HEK293 (cell line): Measurements from ENCODE around the gene STK4.

ENCODE experiments used
- EGR2 ChIP-seq: fragments of 450-650 bp; formaldehyde crosslinking; IDR thresholded peaks from 2 replicates; pipeline ENCODE4 v1.5.1; 2016; ENCODE audit warnings: low read depth, missing biosample characterization, missing genetic modification characterization
- HOXC10 ChIP-seq: sonication (generic); formaldehyde crosslinking; IDR thresholded peaks from 2 replicates; pipeline ENCODE4 v1.8.1; 2023; ENCODE audit warnings: mild to moderate bottlenecking, missing genetic modification reagents
- OSR2 ChIP-seq: fragments of 450-650 bp; formaldehyde crosslinking; IDR thresholded peaks from 2 replicates; pipeline ENCODE4 v1.5.1; 2016; ENCODE audit warnings: missing biosample characterization, missing genetic modification characterization
- TCF7L2 ChIP-seq: IDR thresholded peaks from 2 replicates; pipeline ENCODE4 v1.6.1; 2011; ENCODE audit warnings: low read depth, mild to moderate bottlenecking, inconsistent platforms, low read length, moderate library complexity, borderline replicate concordance
- ZNF175 ChIP-seq: fragments of 450-650 bp; formaldehyde crosslinking; IDR thresholded peaks from 2 replicates; pipeline ENCODE4 v1.5.1; 2016; ENCODE audit warnings: missing biosample characterization, missing genetic modification characterization
- ZNF335 ChIP-seq: fragments of 450-650 bp; formaldehyde crosslinking; conservative IDR thresholded peaks from 2 replicates; pipeline ENCODE4 v1.5.1; 2016; ENCODE audit warnings: missing biosample characterization, missing genetic modification characterization
- ZNF768 ChIP-seq: fragments of 450-650 bp; formaldehyde crosslinking; IDR thresholded peaks from 2 replicates; pipeline ENCODE4 v1.5.1; 2018; ENCODE audit warnings: missing biosample characterization, mild to moderate bottlenecking, missing genetic modification characterization
- TF ChIP-seq, protein P1 (sequence below): fragments of 450-650 bp; formaldehyde crosslinking; IDR thresholded peaks from 2 replicates; pipeline ENCODE4 v1.5.1; 2016; ENCODE audit warnings: missing biosample characterization, missing genetic modification characterization
- TF ChIP-seq, protein P2 (sequence below): fragments of 450-650 bp; formaldehyde crosslinking; conservative IDR thresholded peaks from 2 replicates; pipeline ENCODE4 v1.5.1; 2016; ENCODE audit warnings: low read depth, missing biosample characterization, missing genetic modification characterization
- TF ChIP-seq, protein P3 (sequence below): fragments of 450-650 bp; formaldehyde crosslinking; IDR thresholded peaks from 2 replicates; pipeline ENCODE4 v1.5.1; 2016; ENCODE audit warnings: missing biosample characterization, missing genetic modification characterization

DNA sequence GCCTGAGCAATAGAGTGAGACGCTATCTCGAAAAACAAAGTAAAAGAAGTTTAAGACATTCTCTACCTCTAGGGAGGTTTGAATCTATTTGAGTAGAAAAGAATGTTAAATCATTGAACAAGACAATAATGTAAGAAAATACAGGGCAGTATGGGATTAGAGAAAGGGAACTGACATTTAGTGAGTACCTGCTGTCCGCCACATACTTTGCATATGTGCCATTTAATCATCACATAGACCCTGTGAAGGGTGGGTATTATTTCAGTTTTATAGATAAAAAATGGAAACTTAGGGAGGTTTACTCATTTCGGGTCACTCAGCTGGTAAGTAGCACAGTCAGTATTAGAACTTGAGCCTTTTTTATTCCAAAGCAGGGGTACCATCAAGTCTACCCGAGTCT, 31.4 kb downstream of the STK4 start:
- TF ChIP-seq, protein P1, sequence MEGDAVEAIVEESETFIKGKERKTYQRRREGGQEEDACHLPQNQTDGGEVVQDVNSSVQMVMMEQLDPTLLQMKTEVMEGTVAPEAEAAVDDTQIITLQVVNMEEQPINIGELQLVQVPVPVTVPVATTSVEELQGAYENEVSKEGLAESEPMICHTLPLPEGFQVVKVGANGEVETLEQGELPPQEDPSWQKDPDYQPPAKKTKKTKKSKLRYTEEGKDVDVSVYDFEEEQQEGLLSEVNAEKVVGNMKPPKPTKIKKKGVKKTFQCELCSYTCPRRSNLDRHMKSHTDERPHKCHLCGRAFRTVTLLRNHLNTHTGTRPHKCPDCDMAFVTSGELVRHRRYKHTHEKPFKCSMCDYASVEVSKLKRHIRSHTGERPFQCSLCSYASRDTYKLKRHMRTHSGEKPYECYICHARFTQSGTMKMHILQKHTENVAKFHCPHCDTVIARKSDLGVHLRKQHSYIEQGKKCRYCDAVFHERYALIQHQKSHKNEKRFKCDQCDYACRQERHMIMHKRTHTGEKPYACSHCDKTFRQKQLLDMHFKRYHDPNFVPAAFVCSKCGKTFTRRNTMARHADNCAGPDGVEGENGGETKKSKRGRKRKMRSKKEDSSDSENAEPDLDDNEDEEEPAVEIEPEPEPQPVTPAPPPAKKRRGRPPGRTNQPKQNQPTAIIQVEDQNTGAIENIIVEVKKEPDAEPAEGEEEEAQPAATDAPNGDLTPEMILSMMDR (tag by site-specific recombination): no peak
- TF ChIP-seq HOXC10 (CRISPR knock-in tag): no peak
- TF ChIP-seq ZNF768 (tag by site-specific recombination): no peak
- TF ChIP-seq, protein P2, sequence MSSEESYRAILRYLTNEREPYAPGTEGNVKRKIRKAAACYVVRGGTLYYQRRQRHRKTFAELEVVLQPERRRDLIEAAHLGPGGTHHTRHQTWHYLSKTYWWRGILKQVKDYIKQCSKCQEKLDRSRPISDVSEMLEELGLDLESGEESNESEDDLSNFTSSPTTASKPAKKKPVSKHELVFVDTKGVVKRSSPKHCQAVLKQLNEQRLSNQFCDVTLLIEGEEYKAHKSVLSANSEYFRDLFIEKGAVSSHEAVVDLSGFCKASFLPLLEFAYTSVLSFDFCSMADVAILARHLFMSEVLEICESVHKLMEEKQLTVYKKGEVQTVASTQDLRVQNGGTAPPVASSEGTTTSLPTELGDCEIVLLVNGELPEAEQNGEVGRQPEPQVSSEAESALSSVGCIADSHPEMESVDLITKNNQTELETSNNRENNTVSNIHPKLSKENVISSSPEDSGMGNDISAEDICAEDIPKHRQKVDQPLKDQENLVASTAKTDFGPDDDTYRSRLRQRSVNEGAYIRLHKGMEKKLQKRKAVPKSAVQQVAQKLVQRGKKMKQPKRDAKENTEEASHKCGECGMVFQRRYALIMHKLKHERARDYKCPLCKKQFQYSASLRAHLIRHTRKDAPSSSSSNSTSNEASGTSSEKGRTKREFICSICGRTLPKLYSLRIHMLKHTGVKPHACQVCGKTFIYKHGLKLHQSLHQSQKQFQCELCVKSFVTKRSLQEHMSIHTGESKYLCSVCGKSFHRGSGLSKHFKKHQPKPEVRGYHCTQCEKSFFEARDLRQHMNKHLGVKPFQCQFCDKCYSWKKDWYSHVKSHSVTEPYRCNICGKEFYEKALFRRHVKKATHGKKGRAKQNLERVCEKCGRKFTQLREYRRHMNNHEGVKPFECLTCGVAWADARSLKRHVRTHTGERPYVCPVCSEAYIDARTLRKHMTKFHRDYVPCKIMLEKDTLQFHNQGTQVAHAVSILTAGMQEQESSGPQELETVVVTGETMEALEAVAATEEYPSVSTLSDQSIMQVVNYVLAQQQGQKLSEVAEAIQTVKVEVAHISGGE (tag by site-specific recombination): no peak
- TF ChIP-seq ZNF175 (tag by site-specific recombination): no peak
- TF ChIP-seq, protein P3, sequence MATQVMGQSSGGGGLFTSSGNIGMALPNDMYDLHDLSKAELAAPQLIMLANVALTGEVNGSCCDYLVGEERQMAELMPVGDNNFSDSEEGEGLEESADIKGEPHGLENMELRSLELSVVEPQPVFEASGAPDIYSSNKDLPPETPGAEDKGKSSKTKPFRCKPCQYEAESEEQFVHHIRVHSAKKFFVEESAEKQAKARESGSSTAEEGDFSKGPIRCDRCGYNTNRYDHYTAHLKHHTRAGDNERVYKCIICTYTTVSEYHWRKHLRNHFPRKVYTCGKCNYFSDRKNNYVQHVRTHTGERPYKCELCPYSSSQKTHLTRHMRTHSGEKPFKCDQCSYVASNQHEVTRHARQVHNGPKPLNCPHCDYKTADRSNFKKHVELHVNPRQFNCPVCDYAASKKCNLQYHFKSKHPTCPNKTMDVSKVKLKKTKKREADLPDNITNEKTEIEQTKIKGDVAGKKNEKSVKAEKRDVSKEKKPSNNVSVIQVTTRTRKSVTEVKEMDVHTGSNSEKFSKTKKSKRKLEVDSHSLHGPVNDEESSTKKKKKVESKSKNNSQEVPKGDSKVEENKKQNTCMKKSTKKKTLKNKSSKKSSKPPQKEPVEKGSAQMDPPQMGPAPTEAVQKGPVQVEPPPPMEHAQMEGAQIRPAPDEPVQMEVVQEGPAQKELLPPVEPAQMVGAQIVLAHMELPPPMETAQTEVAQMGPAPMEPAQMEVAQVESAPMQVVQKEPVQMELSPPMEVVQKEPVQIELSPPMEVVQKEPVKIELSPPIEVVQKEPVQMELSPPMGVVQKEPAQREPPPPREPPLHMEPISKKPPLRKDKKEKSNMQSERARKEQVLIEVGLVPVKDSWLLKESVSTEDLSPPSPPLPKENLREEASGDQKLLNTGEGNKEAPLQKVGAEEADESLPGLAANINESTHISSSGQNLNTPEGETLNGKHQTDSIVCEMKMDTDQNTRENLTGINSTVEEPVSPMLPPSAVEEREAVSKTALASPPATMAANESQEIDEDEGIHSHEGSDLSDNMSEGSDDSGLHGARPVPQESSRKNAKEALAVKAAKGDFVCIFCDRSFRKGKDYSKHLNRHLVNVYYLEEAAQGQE (tag by site-specific recombination): no peak
- TF ChIP-seq TCF7L2: no peak
- no peak for TF ChIP-seq ZNF335 (tag by site-specific recombination)
- TF ChIP-seq EGR2: no peak
- TF ChIP-seq OSR2 (tag by site-specific recombination): no peak
